GM18867 (cell line): Measurements from ENCODE around the gene CHRDL2.
A peak's percentile ranks its signal among the peaks of the same experiment; 100 is the strongest.

ENCODE experiments used
- ATAC-seq: cut with Tn5 transposase; IDR thresholded peaks from one replicate; pipeline ENCODE4 v1.9.1; 2021; ENCODE audit warnings: mild to moderate bottlenecking, moderate library complexity; ENCODE audit not compliant: unreplicated experiment

Gene CHRDL2

DNA sequence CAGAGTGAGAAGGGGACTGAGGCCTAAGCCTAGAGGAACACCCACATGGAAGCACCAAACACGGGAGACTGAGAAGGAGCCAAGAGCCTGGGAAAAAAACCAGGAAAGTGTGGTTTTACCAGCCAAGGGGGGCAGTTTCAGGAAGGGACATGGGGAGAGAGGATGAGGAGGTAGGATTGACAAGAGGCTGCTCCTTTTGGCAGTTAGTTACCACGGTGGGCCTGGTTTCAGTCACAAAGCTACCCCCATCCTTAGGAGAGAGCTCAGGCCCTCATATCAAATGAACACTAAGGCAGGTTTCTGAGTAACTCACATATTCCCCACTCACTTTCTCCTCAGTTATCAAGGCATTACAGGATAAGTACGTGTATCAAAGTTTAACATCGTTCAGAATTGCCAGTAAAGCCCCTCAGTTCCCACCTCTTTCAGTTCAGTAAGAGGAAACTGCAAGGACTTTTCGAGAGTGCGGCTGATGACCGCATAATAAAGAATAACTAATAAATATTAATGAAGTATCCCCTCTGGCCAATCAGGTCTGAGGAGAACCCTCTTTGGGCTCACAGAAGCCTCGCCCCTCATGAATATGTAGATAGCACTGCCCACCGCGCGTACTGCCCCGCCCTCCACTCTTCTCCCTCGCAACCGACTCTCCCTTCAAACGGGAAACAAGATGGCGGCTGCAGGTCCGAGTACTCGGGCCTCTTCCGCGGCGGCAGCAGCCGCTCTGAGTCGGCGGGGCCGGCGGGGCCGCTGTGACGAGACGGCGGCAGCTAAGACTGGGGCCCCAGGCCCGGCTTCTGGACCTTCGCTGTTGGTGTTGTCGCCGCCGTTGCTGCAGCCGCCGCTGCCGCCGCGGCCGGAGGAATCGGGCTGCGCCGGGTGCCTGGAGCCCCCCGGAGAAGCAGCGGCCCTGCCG is 17.2 kb upstream of the CHRDL2 start, which contains the start of gene RNF169:
Gene RNF169 (plus strand): TSS at position 639 of the 916 bp plus-strand sequence. CDS start 32 bp downstream, at position 671.
- ATAC-seq = peak; percentile 97

DNA sequence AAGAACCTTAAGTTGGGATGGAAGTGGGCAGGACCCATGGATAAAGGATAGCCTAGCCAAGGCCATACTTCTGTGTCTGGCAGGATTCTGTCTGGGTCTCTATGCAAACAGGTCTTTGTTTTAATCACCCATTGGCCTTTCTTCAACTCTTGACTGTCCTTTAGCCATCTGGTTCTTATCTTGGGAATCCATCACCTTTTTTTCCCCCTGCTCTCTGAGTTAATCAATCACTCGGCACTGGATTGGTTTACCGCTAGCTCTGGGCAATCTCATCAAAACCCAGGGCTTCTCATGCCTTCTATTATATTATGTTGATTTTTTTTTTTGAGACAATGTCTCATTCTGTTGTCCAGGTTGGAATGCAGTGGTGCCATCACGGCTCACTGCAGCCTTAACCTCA is 15.6 kb upstream of the CHRDL2 start:
- ATAC-seq = no peak

GRCh38 chr11:74744277-74744676 is 13.1 kb upstream of the CHRDL2 start:
- no peak for ATAC-seq

DNA sequence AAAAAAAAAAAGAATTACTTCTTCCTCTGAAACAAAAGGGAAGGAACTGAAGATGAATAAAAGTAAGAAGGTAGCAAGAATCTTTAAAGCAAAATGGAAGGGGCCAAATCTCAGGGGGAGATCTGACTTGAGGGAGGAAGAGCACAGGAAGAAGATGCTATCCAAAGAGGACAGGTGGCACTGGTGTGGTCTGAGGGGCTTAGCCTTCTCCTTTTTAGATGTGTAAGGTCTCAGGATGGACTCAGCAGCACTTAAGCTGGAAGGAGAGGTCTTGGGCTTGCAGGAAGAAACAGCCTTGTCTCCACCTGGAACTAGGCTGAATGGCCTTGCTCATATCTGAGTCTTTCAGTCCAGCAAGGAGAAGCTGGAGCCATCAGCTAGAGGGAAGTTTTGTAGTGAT is 12.4 kb upstream of the CHRDL2 start:
- ATAC-seq = no peak

GRCh38 chr11:74742070-74742469 is 10.8 kb upstream of the CHRDL2 start:
- ATAC-seq = no peak

- ATAC-seq = peak; percentile 40
Observed at GRCh38 chr11:74739546-74740270, 8.5 kb upstream of the CHRDL2 start.

GRCh38 chr11:74736031-74736430 is 4.8 kb upstream of the CHRDL2 start:
- no peak for ATAC-seq

DNA sequence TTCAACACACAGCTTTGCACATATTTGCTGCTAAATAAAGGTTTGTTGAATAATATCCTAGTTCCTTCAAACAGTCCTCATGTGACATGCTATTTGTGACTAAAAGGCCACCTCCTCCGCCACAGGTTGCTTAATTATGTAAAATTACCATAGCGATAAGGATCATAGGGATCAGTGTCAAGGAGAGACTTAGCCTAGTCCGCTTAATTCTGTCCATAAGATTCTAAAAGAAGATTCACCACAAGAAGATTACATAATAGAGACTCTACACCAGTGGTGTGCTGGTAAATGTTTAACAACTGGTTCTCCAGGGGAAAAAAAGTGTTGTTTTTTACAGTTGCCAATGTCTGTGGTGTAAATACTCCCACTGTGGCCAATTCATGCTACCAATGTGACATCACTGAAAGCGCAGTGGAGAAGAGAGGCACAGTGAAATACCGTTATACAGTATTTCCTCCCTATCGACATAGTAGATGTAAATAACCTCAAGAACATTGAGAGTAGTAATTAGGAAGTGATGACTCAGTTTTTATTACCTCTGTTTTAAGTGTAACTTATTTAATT is 4.2 kb upstream of the CHRDL2 start:
- ATAC-seq = no peak

DNA sequence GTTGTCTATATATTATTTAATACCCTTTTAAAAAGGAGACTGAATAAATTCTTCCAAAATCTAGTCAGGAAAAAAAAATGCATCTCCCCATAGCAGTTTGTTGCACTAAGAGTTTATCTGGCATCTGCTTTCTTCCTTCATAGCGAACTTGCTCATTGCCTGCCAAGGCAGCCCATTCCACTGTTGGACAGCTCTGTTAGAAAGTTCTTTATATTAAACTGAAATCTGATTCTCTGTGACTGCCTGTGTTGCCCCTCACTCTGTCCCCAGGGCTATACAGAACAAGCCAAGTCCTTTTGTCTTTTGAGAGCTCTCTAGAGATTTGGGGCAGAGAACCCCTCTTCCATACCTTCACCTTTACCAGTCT is 3.3 kb upstream of the CHRDL2 start:
- ATAC-seq = no peak

GRCh38 chr11:74730571-74731260 is 510 bp downstream of the CHRDL2 start:
- no peak for ATAC-seq

DNA sequence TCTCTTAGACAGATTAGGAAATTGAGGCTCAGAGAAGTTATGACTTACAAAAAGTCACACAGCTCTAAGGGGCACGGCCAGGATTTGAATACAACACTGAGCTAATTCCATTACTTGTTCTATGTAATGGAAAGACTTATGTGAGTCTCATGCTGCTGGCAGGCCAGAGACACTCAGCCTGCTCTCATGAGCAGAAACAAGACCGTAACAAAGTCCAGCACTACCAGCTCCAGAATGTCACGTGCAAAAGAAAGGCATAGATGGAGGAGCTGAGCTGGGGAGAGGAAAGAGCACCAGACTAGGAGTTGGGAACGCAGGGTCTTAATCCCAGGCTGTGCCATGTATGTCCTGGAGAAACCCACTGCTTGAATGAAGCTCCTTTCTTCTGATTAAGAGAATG is 1.8 kb downstream of the CHRDL2 start:
- no peak for ATAC-seq

DNA sequence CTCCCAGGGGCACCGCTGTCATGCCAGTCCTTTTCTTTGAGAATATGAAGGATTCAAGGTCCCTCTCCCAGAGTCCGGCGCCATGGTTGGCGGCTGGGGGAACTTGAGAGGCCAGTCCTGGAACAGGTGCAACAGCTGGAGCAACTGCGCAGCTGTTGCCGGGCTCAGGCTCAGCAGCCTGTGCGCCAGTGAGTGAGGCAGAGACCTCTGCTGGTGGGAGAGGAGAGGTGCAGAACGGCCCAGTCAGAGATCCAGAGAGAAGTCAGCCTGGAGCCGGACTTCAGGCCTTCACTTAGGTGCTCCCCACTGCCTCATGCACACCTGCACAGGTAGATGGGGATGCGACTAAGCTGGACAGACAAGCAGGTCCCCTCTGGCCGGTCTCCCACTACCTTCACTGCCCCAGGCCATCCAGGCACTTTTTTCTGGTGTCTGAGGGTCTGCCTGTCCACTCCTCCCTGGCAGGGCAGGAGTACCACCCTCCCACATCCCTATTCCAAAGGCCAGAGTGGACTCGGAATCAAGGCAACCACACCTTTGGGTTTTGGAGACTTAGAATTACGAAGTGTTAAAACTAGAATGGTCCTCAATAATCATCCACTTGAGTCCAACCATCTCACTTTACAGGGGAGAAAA is 4.6 kb downstream of the CHRDL2 start:
- ATAC-seq = peak; percentile 94

DNA sequence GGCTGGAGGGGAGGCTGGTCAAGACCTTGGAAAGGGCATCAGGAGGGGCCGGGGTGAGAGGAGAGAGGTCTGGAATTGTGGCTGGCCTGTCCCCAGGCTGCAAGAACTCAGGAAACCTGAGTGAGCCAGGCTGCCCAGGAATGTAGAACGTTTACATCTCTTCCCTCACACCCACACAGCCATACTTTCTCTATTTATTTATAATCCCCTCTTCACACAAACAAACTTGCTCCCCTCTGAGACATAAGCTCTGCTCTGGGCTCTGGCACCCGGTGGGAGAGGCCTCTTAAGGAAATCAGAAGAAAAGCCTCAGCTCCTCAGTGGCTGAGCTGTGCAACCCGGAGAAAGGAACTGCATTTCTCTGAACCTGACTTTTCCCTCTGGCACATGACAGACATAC is 5.5 kb downstream of the CHRDL2 start:
- ATAC-seq = no peak

GRCh38 chr11:74723511-74723910 is 7.7 kb downstream of the CHRDL2 start:
- no peak for ATAC-seq

DNA sequence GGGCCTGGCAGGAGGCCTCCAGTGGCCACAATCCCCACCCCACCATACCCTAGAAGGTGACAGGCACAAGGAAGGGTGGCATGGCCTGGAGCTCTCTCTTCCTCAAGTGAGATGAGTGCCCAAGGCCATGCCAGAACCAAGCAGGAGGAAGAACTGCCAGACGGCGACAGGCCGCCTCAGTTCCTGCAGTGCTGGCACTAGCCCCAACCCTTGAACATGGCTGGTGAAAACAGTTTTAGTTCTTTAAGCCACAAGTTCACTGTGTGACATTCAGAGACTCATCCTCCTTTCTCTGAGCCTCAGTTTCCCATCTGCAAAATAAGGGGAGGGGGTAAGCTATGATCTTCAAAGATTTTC is 9.8 kb downstream of the CHRDL2 start:
- ATAC-seq = no peak

- ATAC-seq = no peak
Observed at GRCh38 chr11:74720596-74721478, 10.4 kb downstream of the CHRDL2 start.

DNA sequence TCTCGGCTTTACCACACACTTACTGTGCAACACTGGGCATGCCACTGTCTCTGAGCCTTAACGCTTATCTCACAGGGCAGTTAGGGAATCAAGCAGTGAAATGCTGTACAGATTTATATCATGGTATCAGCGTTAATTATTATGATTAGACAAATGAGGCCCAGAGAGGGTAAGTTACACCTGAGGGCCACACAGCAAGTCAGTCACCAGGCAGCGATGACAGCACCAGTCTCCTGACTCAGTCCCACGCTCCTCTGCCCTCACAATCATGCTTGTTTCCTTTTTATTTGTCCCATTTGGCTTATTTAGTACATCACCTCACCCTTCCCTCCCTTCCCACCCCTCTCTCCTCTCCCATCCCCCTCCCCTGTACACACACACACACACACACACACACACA is 12.2 kb downstream of the CHRDL2 start:
- ATAC-seq = no peak

DNA sequence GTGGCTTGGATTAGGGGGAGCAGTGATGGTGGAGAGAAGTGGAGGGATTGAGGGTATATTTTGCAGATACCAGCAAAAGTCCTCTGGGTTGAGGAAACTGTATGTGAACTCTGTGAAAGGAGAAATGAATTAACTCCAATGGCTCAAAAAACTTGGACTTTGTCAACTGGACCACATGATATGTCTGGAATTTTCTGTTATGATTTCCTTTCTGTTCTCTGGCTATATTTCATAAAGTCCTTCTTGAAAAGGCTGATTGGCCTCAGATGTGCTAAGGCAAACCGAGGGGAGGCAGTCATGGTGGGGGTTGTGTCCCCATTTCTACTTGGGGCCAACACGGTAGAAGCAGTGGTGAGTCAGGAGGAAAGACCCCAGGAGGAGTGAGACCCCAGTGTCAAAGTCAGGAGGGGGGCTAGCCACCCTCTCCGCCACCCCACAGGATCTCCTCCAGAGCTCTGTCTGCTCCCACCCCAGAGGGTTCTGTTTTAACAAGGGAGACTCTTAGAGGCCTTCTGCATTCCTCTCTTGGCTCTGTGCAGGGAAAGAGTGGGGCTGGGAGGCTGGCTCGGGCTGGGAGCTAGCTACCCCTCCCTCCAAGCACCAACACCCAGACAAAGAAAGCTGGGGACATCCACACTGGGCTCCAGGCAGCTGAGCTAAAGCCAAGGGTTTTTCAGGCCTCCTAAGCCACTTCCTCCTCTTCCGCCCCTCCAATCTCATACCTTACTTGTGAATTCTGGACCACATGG is 13.8 kb downstream of the CHRDL2 start:
- ATAC-seq = no peak

- no peak for ATAC-seq
Observed at GRCh38 chr11:74714904-74715303, 16.3 kb downstream of the CHRDL2 start.
